GM21717 (cell line): ENCODE measurements around the gene BDNF.

Experiments used
- ATAC-seq: cut with Tn5 transposase; IDR thresholded peaks from one replicate; pipeline ENCODE4 v1.9.1; 2021; ENCODE audit warnings: mild to moderate bottlenecking, moderate library complexity; ENCODE audit not compliant: unreplicated experiment

The BDNF gene

GRCh38 chr11:27626938-27627586 lies 73.2 kb downstream of the BDNF start:
- ATAC-seq: no peak

- no peak for ATAC-seq
Observed at GRCh38 chr11:27626269-27626937, 73.9 kb downstream of the BDNF start.

GRCh38 chr11:27625347-27625912 lies 74.8 kb downstream of the BDNF start:
- no peak for ATAC-seq

- no peak for ATAC-seq
Observed at GRCh38 chr11:27623945-27624523, 76.2 kb downstream of the BDNF start.

DNA sequence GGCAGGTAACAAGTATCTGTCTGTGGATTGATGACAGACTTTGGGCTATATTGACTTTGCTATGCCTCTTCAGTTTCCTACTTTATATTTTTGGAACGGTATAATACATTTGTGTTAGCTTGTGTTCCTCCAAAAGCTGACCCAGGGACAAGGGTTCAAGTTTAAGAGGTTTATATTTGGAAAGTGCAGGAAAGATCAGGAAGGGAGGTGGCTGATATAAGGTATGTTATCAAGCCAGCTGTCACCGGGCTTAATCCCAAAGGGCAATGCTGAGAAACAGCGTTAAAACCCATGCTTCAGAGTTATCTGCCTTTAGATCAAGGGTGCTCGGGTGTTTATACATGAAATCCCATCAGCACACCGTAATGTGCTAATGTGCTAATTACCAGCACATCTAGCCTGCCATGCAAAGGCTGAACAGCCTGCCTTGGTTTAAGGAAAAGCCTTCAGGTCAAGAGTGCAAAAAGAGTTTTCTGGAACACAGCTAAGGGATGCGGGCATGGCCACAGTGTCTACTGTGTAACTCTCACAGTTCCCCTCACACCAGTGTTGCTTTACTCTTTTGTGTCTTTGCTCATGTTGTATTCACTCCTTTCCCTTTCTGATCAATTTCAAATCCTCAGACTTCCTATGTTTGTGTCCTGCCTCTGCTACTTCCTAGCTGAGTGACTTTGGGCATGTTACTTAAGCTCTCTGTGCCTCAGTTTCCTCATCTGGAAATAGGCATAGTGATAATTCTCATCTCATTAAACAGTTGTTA lies 77.5 kb downstream of the BDNF start:
- ATAC-seq: no peak

DNA sequence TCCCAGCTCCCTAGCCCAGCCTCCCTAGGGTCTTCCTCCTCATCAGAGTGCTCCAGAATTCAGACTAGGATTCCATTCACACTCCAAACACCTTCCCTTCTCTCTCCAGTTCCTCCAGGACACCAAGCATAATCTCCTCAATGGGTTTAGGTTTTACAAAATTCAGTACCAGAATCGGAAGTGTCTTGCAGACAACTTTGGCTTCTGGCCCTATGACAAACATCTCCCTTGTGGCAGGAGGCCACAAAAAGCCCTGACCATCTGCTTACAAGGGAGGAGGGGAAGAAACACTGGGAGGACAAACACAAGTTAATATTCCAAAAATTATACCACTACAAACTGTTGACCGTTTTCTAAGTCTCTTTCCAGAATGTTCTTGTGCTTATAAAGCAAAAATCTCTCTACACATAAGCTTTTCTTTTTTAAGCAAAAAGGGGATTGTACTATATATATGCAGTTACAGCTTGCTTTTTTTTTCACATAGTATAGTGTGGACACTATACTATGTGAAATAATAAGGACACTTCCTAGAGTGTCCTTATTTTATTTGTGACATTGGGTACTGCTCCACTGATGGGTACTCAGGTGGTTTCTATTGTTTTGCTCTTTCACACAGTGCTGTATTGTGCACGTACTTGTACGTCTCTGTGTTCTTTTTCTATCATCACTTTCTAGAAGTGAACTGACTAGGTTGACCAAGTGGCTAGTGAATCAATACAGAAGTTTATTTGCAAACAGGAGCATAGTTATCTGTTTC lies 78.7 kb downstream of the BDNF start:
- ATAC-seq: no peak

GRCh38 chr11:27619763-27620335 lies 80.4 kb downstream of the BDNF start:
- no peak for ATAC-seq

DNA sequence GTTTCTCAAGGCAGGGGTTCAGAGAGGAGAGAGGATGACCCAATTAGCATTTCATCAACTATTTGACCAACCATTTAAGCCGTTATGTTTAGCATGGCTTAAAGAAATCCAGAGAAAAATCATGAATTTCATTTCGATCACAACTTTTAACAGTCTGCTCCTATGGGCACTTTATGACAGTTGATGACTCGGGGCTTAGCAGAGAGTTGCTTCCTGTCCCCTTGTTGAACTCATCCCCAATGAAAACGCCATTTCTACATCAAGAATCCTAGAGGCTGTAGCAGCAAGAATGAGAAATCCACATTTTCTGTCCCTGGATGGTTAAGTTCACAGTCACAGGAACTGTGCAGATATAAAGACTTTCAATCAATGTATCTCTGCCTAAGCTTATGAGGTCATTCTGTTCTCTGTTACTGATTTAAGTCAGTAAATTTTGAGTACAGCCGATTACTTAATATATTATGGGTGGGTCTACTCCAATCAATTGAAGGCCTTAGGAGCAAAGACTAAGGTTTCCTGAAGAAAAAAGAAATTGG lies 81.1 kb downstream of the BDNF start:
- ATAC-seq: no peak

DNA sequence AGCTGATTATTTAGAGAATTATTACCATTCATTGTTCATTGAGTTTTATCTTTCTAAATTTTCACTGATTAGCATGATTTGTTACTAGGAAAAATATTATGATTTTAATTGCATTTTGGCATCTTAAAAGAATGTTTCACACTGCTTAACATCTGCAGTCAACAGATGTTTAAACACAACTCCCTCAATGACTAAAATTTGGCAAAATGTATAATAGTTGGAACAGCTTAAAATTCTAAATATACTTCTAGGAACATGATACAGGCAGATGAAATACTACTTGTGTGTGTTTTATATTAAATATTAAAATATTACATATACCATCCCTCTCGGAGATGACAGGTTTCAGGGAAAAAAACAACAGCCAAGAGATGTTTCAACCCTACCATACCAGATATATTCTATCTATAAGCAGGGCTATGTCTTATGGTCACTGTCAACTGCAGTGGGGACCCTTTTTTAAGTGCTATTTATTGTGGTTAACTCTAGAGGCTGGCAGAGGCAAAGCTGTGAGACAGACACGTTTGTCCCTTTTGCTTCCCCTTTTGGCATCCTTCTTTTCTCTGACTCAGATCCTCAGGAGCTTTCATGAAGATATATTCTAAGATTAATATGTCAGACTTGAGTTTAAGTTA lies 81.9 kb downstream of the BDNF start:
- no peak for ATAC-seq

- no peak for ATAC-seq
Observed at GRCh38 chr11:27616711-27617110, 83.5 kb downstream of the BDNF start.

DNA sequence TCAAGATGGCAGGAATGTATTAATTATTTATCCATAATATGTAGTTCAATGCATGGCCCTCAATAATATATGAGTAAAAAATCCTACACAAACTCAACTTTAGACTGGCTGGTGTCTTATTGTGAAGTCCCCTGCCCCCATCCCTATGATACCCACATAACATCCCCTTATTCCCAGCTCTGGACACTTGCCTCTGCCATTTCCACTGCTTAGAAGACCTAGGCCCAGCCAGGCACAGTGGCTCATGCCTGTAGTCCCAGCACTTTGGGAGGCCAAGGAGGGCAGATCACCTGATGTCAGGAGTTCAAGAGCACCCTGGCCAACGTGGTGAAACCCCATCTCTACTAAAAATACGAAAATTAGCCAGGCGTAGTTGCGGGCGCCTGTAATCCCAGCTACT lies 84.4 kb downstream of the BDNF start:
- no peak for ATAC-seq

DNA sequence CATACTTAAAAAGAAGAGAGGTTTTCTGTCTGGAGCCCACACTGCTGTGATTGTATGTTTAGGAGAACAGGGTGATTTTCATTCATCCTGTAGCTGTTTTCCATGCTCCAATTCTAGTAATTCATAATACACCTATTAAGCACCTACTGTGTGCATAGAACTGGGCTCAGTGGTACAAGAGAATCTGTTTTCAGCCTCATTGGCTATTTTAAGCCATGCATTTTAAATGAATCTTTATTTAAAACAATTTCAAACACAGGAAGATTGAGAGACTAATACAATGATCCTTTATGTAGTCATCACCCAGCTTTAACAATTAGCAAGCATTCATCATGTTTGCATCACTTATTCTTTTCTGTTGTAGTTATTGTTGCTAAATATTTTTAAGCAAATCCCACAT lies 86.2 kb downstream of the BDNF start:
- ATAC-seq: no peak

DNA sequence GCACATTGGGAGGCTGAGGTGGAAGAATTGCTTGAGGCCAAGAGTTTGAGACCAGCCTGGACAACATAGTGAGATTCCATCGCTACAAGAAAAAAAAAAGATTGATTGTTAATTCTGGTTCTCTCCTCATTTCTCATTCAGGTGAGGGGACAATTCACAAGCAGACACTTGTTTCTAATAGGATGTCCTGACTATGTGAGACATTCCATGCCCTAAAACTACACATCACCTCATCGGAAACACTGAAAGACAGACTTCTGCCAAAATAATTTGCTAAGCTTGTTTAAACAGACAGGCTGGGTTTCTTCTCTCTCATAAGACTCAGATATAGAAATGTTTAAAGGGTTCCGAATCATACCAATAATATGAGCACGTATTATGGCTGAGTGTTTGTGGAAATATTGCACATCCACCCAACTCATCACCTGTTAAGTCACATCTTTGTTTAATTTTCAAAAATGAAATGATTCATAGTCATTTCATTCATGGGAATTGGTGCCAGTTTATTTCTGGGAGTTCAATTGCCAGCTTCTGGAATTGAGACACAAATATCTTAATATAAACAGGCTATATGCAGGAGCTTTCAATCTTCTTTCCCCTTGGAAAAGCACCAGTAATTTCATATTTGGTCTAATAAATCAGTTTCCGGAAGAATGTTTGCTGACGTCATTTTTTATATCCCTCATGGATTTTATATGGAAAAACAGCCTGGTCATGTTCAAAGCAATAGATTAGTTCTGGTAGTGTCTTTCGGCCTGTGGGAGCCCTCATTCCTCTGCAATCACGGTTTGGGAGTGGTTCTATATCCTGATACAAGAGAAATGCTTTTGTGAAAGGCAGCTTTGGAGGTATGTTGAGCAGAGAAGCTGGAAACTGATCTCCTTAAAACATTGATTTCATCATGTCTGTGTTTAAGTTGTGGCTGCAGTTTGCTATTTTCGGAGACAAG lies 87.0 kb downstream of the BDNF start:
- ATAC-seq: no peak

DNA sequence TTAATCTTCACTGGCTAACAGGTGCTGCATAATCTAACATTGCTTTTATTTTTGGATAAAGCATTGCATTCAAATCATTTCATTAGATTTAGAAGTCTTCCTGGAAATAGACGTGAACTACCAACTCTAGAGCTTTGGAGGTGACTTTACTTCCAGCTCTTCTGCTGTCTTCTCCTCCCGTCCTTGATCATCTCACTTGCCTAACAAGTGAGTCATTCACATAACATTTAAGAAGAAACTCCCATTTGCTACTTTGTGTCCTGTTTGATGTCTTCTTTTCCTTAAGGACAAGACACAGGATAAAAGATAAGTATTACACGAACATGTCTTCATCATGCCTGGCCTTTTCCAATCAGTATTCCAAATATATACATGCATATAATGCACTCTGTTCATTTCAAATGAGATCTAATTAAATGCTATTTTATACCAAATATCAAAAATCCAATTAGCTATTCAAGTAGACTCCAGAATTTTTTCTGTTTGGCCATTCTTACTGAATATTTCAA lies 88.3 kb downstream of the BDNF start:
- ATAC-seq: no peak

DNA sequence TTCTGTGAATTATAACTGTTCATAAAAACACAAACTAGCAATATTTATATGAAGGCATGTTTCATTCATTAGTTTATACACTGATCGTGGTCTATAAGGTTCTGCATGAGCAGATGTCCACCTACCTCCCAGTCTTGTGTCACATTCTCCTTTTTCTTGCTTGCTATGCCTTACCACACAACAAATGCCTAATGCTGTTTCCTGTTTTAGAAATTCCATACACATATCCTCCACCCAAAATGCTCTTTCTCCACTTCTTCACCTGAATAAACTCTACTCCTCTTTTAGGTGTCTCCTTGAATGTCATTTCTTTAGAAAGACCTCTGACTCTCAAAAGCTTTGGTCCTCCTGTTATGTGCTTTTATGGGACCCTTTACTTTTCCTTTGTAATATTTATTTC lies 88.9 kb downstream of the BDNF start:
- ATAC-seq: no peak

GRCh38 chr11:27610946-27611345 lies 89.3 kb downstream of the BDNF start:
- ATAC-seq: no peak

DNA sequence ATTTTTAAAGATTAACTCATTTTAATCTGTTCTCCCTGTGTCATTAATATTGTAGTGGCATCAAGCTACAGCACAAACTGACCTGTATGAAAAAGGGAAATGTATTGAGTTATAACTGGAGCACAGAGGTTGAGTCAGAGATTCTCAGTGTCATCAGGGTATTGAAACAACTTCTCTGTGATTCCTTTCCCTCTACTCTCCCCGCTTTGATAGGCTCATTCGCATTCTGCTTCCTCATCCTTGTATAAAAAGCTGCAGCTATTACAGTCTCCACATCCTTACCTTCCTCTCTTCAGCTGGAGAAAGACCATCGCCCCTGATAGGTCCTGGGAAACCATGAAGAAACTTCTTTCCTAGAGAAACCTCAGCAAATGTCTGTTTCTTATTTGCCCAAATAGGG lies 90.0 kb downstream of the BDNF start:
- no peak for ATAC-seq

DNA sequence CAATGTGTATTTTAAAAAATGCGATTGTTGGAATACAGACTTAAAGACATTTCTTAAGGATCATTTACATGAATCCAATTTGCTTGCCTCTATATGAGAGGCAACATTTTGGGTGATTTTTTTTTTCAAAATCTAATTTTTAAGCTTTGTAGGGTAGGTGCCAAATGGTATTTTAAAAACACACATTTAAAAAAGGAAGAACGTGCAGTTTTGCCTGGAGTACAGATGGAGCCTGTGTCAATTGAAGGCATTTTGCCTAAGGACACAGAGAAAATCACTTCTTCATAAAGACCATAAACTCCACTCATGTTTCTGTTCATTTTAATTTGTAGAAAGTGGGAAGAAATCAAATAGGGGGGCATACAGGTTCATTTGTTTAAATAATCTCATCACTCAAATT lies 91.3 kb downstream of the BDNF start:
- ATAC-seq: no peak
